HepG2 (cell line): Measurements from ENCODE around the gene MAT2A. TPM values are rescaled to one million over a fixed set of nuclear protein-coding genes. Genes with fewer than 3 reads are reported as not detected.

Experiments
- BHLHE40 ChIP-seq: IDR thresholded peaks from 2 replicates; pipeline ENCODE4 v1.6.1; 2011; ENCODE audit warnings: low read length, improper control_type of control experiment
- DMAP1 ChIP-seq: IDR thresholded peaks from 2 replicates; pipeline ENCODE4 v1.6.1; 2016
- EP300 ChIP-seq, 3 experiments: sonication (generic) in 1 of 3; formaldehyde crosslinking in 1 of 3; IDR thresholded peaks; 2 replicates each; pipeline versions ENCODE4 v1.5.1 to v1.6.1; 2011 to 2020; ENCODE audit warnings: low read depth in 2 of 3, low read length in 2 of 3, borderline replicate concordance in 1 of 3, improper control_type of control experiment in 1 of 3, mild to moderate bottlenecking in 1 of 3, missing genetic modification reagents in 1 of 3, moderate library complexity in 1 of 3
- ETV6 ChIP-seq: sonication (generic); formaldehyde crosslinking; conservative IDR thresholded peaks from 2 replicates; pipeline ENCODE4 v1.4.0; 2020; ENCODE audit warnings: missing genetic modification reagents
- FOXO1 ChIP-seq: sonication (generic); formaldehyde crosslinking; IDR thresholded peaks from 2 replicates; pipeline ENCODE4 v1.4.0; 2020; ENCODE audit warnings: missing genetic modification reagents
- GTF2F1 ChIP-seq: fragments of 150-350 bp; IDR thresholded peaks from 2 replicates; pipeline ENCODE4 v1.6.1; 2014; ENCODE audit warnings: low read length
- HES4 ChIP-seq: sonication (generic); formaldehyde crosslinking; IDR thresholded peaks from 2 replicates; pipeline ENCODE4 v1.9.0; 2021; ENCODE audit warnings: mild to moderate bottlenecking, missing genetic modification reagents, borderline replicate concordance
- JARID2 ChIP-seq: sonication (generic); formaldehyde crosslinking; IDR thresholded peaks from 2 replicates; pipeline ENCODE4 v1.8.1; 2023; ENCODE audit warnings: missing genetic modification reagents, inconsistent platforms; ENCODE audit not compliant: insufficient replicate concordance
- KDM2A ChIP-seq: sonication (generic); formaldehyde crosslinking; IDR thresholded peaks from 2 replicates; pipeline ENCODE4 v1.4.0; 2020; ENCODE audit warnings: low read depth, missing genetic modification reagents, borderline replicate concordance
- MAFK ChIP-seq, 2 experiments: IDR thresholded peaks in 1 of 2; conservative IDR thresholded peaks in 1 of 2; 2 replicates each; pipeline ENCODE4 v1.6.1; 2011; ENCODE audit warnings: improper control_type of control experiment in 2 of 2, low read length in 2 of 2
- NFIC ChIP-seq: IDR thresholded peaks from 2 replicates; pipeline ENCODE4 v1.6.1; 2012; ENCODE audit warnings: mild to moderate bottlenecking, low read length, inconsistent platforms
- PRPF4 ChIP-seq: fragments of 200-400 bp; formaldehyde crosslinking; IDR thresholded peaks from 2 replicates; pipeline ENCODE4 v1.6.1; 2016; ENCODE audit warnings: low read length, low read depth; ENCODE audit not compliant: poor library complexity, severe bottlenecking
- SALL1 ChIP-seq: sonication (generic); formaldehyde crosslinking; IDR thresholded peaks from 2 replicates; pipeline ENCODE4 v1.8.0; 2022; ENCODE audit warnings: mild to moderate bottlenecking, missing genetic modification reagents
- STAT5B ChIP-seq: sonication (generic); formaldehyde crosslinking; IDR thresholded peaks from 2 replicates; pipeline ENCODE4 v1.4.0; 2020; ENCODE audit warnings: missing genetic modification reagents
- TEAD2 ChIP-seq: sonication (generic); formaldehyde crosslinking; IDR thresholded peaks from 2 replicates; pipeline ENCODE4 v1.9.0; 2021; ENCODE audit warnings: missing genetic modification reagents
- TGIF2 ChIP-seq: IDR thresholded peaks from 2 replicates; pipeline ENCODE4 v1.6.1; 2016; ENCODE audit warnings: control low read depth, missing compliant biosample characterization
- ZC3H4 ChIP-seq: sonication (generic); formaldehyde crosslinking; IDR thresholded peaks from 2 replicates; pipeline ENCODE4 v1.4.0; 2020; ENCODE audit warnings: missing genetic modification reagents, borderline replicate concordance
- ZFP36L1 ChIP-seq: sonication (generic); formaldehyde crosslinking; IDR thresholded peaks from 2 replicates; pipeline ENCODE4 v1.8.0; 2022; ENCODE audit warnings: mild to moderate bottlenecking, missing genetic modification reagents, moderate library complexity
- ZNF136 ChIP-seq: sonication (generic); formaldehyde crosslinking; IDR thresholded peaks from 2 replicates; pipeline ENCODE4 v1.8.1; 2022; ENCODE audit warnings: low read depth, mild to moderate bottlenecking, moderate library complexity, missing genetic modification reagents
- ZNF256 ChIP-seq: sonication (generic); formaldehyde crosslinking; conservative IDR thresholded peaks from 2 replicates; pipeline ENCODE4 v1.4.0; 2020; ENCODE audit warnings: missing genetic modification reagents
- ZNF746 ChIP-seq: sonication (generic); formaldehyde crosslinking; IDR thresholded peaks from 2 replicates; pipeline ENCODE4 v1.8.0; 2022; ENCODE audit warnings: mild to moderate bottlenecking, missing genetic modification reagents
- polyA plus RNA-seq, 8 experiments: library from polyadenylated mRNA; depleted of rRNA in 3 of 8; stranded (reverse) in 7 of 8; unstranded in 1 of 8; fragments of >200 nt; fragmentation: Illumina TruSeq in 4 of 8; extraction: Trizol in 4 of 8; gene quantifications; 2 replicates each; pipeline versions ENCODE4 v1.2.1 to v1.2.3, GENCODE V29; 2011 to 2016; ENCODE audit warnings: low read depth in 4 of 8, missing spikeins in 1 of 8, mixed read lengths in 1 of 8; ENCODE audit not compliant: insufficient read depth in 1 of 8
- total RNA-seq, 5 experiments: library from RNA; depleted of rRNA; stranded (reverse); fragments of >200 nt; fragmentation: Illumina TruSeq; extraction: Trizol; gene quantifications; 2 replicates each; pipeline ENCODE4 v1.2.3, GENCODE V29; 2016; ENCODE audit warnings: low read depth in 1 of 5
- TF ChIP-seq, protein P1 (sequence below): IDR thresholded peaks from 2 replicates; pipeline ENCODE4 v1.6.1; 2016; ENCODE audit warnings: low read depth
- TF ChIP-seq, protein P2 (sequence below): sonication (generic); formaldehyde crosslinking; IDR thresholded peaks from 2 replicates; pipeline ENCODE4 v1.4.0; 2020; ENCODE audit warnings: missing genetic modification reagents
- TF ChIP-seq, protein P3 (sequence below): sonication (generic); formaldehyde crosslinking; IDR thresholded peaks from 2 replicates; pipeline ENCODE4 v1.5.0; 2020; ENCODE audit warnings: mild to moderate bottlenecking, low read depth, missing genetic modification reagents, borderline replicate concordance
- TF ChIP-seq, protein P4 (sequence below): sonication (generic); formaldehyde crosslinking; IDR thresholded peaks from 2 replicates; pipeline ENCODE4 v1.8.0; 2022; ENCODE audit warnings: mild to moderate bottlenecking, missing genetic modification reagents, moderate library complexity

Gene MAT2A
- total and polyA plus RNA-seq, 2 of the 13 experiments (the other 11 are each of a cell fraction or from before 2014, with no cell fraction given) = 155 to 331 TPM

DNA sequence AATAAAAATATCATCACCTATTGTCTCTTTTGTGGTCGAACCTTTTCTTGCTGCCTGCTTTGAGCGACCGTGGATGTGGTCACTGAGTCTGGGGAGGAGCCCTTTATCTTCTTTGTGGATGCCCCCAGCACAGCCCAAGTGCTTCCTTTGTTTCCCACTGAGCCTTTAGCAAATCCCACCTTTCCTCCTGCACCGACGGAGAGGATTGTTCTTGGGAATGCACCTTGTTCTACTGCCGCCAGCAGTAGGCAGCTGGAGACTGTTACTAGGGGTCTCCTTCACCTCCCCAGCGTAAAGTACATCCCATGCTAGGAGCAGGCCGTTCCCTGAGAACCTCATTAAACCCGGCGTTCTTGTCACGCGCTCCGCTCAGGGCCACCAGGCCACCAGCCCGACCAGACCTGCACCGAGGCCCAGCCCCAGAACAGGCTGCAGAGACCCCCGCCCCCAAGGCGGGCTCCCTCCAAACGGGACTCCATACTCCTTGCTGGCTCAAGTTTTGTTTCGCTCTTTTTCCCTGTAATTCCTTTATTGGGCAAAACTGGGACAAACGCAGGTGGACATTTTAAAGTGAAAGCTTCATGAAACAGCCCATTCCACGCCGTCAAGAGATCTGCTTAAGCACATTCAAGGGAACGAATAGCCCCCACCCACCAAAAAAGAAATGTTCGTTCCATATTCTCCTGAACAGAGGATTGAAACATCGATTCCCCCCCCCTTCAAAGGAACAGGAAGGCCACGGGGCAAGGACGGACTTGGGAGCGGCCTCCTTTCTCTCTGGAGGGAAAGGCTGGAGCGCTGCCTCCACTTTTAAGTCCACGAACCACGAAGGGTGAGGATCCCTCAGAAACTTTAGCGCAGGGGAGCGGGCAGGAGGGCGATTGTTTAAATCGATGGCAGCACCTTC, 1.1 kb upstream of the MAT2A start (continued):
- TF ChIP-seq MAFK (conservative IDR thresholded peaks at IDR 0.05 in 1 of 2, IDR thresholded peaks at IDR 0.05 in 1 of 2; ENCODE audit: low read length in 2 of 2) = no peak
- TF ChIP-seq NFIC = no peak; the same call in 1 of the 2 replicates
- TF ChIP-seq HES4 (CRISPR knock-in tag) = no peak
- TF ChIP-seq TGIF2 = no peak
- TF ChIP-seq ZNF256 (CRISPR knock-in tag) = no peak
- TF ChIP-seq PRPF4 = no peak
- TF ChIP-seq EP300 (IDR thresholded peaks at IDR 0.05; ENCODE audit: low read depth in 2 of 2, low read length in 2 of 2) = 0 out of 4 replicates have a peak, but pooled peaks of 1 of the 2 experiments have one; percentile 11
- no peak for TF ChIP-seq EP300 (CRISPR knock-in tag; IDR thresholded peaks at IDR 0.05; ENCODE audit: borderline replicate concordance)
- TF ChIP-seq JARID2 (CRISPR knock-in tag) = no peak
- peak; percentile 41; the same call in 1 of the 2 replicates for TF ChIP-seq KDM2A (CRISPR knock-in tag)
- TF ChIP-seq, protein P1, sequence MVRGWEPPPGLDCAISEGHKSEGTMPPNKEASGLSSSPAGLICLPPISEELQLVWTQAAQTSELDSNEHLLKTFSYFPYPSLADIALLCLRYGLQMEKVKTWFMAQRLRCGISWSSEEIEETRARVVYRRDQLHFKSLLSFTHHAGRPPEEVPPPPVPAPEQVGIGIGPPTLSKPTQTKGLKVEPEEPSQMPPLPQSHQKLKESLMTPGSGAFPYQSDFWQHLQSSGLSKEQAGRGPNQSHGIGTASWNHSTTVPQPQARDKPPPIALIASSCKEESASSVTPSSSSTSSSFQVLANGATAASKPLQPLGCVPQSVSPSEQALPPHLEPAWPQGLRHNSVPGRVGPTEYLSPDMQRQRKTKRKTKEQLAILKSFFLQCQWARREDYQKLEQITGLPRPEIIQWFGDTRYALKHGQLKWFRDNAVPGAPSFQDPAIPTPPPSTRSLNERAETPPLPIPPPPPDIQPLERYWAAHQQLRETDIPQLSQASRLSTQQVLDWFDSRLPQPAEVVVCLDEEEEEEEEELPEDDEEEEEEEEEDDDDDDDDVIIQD (CRISPR knock-in tag) = 0 out of 2 replicates have a peak, but pooled peaks have one; percentile 2
- no peak for TF ChIP-seq BHLHE40
- no peak for TF ChIP-seq ZNF136 (CRISPR knock-in tag)
- TF ChIP-seq ZNF746 (CRISPR knock-in tag) = no peak
- peak; percentile 72 for TF ChIP-seq ETV6 (CRISPR knock-in tag)
- TF ChIP-seq ZC3H4 = peak; percentile 92
- TF ChIP-seq SALL1 (CRISPR knock-in tag) = peak; percentile 72
- TF ChIP-seq, protein P2, sequence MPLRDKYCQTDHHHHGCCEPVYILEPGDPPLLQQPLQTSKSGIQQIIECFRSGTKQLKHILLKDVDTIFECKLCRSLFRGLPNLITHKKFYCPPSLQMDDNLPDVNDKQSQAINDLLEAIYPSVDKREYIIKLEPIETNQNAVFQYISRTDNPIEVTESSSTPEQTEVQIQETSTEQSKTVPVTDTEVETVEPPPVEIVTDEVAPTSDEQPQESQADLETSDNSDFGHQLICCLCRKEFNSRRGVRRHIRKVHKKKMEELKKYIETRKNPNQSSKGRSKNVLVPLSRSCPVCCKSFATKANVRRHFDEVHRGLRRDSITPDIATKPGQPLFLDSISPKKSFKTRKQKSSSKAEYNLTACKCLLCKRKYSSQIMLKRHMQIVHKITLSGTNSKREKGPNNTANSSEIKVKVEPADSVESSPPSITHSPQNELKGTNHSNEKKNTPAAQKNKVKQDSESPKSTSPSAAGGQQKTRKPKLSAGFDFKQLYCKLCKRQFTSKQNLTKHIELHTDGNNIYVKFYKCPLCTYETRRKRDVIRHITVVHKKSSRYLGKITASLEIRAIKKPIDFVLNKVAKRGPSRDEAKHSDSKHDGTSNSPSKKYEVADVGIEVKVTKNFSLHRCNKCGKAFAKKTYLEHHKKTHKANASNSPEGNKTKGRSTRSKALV = 0 out of 2 replicates have a peak, but pooled peaks have one; percentile 16
- TF ChIP-seq DMAP1 (CRISPR knock-in tag) = no peak; the same call in 1 of the 2 replicates
- 0 out of 2 replicates have a peak, but pooled peaks have one; percentile 6 for TF ChIP-seq ZFP36L1 (CRISPR knock-in tag)
- no peak for TF ChIP-seq FOXO1 (CRISPR knock-in tag)
- TF ChIP-seq TEAD2 (CRISPR knock-in tag) = no peak
- TF ChIP-seq GTF2F1 = 0 out of 2 replicates have a peak, but pooled peaks have one; percentile 30
- TF ChIP-seq, protein P3, sequence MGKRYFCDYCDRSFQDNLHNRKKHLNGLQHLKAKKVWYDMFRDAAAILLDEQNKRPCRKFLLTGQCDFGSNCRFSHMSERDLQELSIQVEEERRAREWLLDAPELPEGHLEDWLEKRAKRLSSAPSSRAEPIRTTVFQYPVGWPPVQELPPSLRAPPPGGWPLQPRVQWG = no peak
- no peak for TF ChIP-seq STAT5B
- TF ChIP-seq, protein P4, sequence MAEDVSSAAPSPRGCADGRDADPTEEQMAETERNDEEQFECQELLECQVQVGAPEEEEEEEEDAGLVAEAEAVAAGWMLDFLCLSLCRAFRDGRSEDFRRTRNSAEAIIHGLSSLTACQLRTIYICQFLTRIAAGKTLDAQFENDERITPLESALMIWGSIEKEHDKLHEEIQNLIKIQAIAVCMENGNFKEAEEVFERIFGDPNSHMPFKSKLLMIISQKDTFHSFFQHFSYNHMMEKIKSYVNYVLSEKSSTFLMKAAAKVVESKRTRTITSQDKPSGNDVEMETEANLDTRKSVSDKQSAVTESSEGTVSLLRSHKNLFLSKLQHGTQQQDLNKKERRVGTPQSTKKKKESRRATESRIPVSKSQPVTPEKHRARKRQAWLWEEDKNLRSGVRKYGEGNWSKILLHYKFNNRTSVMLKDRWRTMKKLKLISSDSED (CRISPR knock-in tag) = no peak
